ACHN (cell line): ENCODE results near the gene PTPRM.

ENCODE experiments used
- DNase-seq: peaks from one replicate; pipeline ENCODE4 v3.0.0-alpha.2; 2015
- in situ Hi-C: cut with HindIII; loops from 2 replicates; pipeline ENCODE4 v1.10.0; 2017; ENCODE audit warnings: low sequenced_read_pairs, low pct_ligation_motif_present, low pct_unique_long_range_greater_than_20kb

Gene PTPRM

DNA sequence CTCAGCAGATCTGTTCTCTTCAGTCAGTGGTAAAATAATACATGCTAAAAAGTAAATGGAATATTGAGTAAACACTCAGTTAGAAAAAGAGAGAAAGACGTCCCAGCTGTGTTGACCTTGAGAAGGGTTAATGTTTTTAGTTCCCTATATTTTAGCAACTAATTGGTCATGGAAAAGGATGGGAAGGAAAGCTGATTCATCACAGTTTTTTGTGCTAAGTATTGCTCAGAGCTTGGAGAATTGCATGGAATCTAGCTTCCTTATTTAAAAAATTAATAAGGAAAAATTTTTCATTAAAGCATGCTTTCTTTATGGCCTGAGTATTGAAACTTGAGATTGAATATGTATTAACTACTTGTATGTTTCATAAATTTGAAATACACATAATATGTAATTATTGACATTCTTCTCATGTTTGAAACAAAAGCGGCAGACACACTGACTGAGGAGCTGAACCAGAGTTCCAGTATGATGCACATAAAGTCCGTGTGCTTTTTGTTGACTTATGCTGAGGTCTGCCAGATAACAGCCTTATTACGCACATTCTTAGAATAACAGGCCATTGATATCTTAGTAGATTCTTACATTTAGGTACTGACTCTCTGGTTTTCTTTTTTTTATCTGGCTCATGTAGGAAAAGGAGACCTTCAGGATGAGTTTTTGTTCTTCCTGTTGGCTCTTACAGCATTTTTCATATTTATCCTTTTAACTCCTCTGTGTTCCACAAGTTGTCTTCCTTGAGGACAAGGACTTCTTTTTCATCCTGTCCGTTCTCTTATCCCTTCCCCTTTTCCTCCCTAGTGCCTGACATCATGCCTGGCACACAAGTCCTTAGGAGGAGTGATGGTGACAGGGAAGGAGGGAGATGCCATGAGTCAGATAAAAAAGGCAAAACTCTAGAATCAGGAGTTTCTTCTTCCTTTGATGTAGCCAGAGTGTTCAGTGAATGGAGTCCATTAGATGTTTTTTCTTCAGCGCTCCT lies 194.1 kb downstream of the PTPRM start:
- in situ Hi-C loops, result no loop called here
- DNase-seq, result no peak

DNA sequence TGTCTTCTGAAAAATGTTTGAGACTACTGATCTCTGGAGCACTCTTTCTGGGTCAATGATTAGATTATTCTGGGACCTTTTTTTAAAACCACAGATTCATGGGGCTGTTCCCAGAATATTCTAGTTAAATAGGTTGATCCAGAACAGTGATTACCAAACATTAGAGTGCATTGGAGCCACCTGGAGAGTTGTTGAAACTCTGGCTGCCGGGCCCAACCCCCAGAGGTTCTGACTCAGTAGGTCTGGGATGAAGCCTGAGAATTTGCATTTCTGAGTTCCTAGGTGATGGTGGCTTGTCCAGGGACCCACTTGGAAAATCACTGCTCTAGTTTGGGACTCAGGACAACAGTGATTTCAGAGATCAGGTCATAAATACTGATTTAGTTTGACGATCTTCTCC lies 197.3 kb downstream of the PTPRM start:
- DNase-seq, result no peak
- in situ Hi-C loops, result no loop called here

DNA sequence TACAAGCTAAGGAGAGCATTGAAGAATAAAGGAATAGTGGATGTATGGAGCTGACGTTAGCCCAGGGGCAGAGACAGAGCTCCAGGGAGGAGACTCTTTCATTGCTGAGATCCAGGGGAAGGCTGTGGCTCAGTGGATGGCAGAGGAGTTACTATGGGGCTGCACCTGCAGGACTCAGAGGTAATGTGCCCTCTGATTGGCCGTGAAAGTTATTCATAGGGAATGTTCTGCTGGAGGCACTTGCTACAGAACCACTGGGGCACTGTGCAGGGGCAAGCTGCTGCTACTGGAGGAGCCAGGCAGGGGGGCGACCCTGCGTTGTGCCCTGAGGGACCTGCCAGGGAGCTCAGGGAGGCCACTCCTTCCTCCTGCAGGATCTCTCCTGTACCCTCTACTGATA lies 199.2 kb downstream of the PTPRM start:
- DNase-seq, result no peak
- in situ Hi-C loops, result no loop called here

DNA sequence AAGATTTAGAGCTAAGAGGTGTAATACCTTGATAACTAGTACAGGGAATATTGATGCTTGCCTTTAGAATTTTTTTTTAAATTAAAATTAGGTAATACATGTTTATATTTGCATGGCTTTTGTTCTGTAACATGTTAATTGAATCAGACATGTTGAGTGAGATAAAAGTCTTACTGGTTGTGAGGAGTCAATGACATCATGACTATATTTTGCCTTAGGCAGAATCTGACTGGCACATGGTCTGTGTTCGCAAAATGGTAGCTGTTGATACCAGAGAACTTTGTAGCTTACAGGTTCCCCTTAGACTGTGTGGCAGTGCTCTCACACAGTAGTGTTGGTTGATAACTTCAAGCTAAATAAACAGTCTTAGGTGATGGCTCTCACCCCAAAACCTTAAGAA lies 199.7 kb downstream of the PTPRM start:
- in situ Hi-C loops, result no loop called here
- DNase-seq, result no peak

DNA sequence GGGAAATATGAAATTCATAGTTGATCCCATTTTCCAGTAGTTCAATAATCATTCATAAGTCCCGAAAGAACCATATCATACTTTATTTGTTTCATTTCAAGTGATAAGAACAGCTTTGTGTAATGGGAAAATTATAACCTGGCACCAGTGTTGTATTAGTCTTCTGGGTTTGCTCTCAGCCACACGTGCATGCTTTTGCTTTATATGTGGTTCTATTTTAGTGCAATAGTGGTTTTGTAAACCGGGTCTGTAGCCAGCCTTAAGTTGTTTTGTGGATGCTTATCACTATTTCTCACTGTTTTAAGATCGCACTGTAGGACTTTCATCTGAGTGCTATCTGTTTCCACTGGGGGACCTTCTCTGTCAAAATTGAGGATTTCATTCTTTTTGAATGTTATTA lies 203.8 kb downstream of the PTPRM start:
- in situ Hi-C loops, result no loop called here

DNA sequence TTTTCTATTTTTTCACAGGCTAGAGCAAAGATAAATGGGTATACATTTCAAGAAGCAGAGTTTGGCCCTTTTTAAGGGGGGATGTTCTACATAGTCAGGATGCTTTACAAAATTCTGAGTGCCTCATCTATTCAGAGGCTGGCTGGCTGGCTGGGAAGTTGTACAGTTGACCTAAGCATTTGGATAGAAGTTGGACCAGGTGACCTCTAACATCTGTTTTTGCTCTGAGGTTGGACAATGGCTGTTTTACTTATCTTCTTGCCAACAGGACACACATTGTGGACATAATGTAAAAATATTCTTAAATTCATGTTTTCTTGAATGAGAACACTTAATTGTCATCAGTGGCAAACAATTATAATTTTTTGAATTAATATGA lies 205.4 kb downstream of the PTPRM start:
- no peak for DNase-seq
- in situ Hi-C loops, result no loop called here

More for the DNA sequence above, 203.8 kb downstream of the PTPRM start:
- no peak for DNase-seq

DNA sequence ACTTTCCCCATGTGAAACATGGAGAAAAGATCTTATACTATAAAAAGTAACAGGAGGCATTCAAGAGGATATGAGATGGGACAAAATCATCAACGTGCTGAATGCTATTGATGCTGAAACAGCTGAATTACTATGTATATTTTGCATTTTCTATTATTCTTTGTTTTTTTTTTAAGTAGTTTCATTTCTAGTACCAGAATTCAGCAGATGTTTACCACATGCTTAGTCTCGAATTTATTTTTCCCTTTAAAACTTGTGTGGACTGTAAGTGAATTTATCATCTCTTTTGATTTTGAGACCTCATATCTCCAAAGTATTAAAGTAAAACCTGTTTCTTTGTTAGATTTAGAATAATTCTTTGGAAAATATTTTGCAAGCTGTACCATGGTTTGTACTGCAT lies 205.8 kb downstream of the PTPRM start:
- in situ Hi-C loops, result no loop called here
- no peak for DNase-seq

DNA sequence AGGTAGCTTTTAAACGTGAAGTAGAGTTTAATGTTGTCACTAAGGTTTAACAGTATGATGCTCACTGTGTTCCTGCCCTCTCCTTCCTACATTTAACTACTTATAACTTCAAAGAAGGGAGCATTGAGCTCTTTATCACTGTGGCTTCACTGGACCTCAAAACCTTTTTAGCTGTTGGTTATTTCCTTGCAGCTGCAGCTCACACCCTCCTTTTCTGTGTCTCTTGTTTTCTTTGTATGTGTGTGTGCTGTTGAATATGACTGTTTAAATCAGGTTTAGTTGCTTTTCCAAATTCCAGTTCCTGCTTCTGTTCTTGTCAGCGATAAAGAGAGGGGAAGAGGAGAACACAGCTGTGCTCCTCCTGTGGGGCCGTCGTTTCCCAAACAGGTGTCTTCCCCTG lies 208.0 kb downstream of the PTPRM start:
- in situ Hi-C loops, result no loop called here
- no peak for DNase-seq

DNA sequence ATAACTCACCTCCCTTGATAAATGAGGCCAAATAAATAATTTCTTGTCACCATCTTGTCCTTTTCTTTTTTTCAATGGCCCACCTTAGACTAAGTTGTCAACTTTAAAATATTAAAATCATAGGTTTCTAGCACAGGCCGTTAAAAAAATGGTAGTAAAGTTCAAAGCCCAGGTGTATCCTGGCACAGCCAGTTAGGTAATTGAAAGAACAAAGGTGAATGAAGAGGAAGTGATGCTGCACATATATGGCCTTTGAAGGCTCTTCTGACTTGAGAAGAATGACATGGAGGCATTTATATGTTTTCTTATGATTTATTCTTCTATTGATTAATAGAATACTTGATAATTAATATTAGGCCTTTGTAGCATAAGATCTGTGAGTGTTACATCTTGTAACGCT lies 208.7 kb downstream of the PTPRM start:
- no peak for DNase-seq
- in situ Hi-C loops, result no loop called here

DNA sequence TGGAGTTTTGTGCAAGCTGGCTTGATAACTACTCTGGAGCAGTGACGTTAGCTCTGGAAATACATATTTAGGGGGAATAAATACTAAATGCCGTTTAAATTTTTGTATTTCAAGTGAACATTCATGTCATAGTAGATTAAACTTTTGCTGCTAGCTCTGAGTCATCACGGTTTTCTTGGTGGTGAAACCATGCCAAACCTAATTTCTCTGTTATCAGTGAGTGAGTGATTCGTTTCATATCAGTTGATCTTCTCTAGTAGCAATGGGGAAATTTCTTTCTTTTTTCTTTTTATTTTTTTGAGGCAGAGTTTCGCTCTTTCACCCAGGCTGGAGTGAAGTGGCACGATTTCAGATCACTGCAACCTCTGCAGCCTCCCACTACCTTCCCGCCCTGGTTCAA lies 211.1 kb downstream of the PTPRM start:
- no peak for DNase-seq
- in situ Hi-C loops, result no loop called here

DNA sequence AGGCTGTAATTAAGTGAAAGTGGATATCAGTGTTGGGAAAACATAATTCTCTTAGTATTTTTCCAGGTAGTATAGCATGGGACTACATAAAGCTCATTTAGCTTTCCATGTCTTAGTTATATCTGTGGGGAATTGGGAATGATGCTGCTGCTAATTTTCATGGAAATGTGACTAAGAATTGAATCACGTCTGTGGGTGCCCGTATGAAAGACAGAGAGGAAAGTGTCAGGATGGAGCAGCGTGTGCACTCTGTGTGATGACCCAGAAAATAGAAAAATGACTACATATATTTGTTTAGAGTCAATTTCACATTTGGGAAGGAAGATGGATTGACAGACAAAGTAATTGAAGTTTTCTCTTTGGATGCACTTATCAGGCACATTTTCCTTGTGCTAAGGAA lies 212.1 kb downstream of the PTPRM start:
- in situ Hi-C loops, result no loop called here
- DNase-seq, result no peak

DNA sequence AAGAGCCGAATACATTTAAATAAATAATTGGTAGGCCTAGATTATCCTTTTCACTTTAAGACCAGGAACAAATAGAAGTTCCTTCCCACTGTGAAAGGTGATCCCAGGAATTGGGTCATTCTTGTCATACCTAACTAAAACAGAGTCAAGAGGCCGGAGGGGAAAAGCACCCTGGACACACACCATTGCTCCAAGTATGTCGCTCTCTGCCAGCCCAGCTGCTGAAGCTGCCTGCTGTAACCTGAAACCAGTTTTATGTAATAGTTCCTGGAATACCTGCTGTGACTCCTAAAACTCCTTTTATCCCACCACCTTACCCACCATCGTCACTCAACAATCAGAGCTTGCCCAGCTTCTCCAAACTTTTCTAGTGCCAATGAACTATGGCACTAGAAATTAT lies 217.1 kb downstream of the PTPRM start:
- in situ Hi-C loops, result no loop called here
- peak; percentile 2 for DNase-seq

DNA sequence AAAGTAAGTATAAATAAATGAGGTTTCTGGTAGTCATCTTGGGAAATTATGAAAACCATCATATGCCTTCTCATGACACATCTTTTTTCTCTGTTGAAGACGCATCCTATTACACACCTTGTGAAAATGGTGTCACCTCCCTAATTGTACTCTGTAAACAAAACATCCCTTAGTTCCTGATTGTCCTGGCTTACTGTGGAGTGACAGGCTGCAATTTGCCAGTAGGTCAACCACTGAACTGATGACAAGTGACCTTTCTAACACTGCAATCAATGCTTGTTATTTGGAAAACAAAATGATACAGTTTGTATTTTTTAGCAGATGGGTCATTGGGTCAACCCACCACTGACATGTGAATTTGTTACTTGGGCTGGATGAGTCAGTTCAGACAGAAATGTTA lies 219.5 kb downstream of the PTPRM start:
- in situ Hi-C loops, result no loop called here
- DNase-seq, result no peak

DNA sequence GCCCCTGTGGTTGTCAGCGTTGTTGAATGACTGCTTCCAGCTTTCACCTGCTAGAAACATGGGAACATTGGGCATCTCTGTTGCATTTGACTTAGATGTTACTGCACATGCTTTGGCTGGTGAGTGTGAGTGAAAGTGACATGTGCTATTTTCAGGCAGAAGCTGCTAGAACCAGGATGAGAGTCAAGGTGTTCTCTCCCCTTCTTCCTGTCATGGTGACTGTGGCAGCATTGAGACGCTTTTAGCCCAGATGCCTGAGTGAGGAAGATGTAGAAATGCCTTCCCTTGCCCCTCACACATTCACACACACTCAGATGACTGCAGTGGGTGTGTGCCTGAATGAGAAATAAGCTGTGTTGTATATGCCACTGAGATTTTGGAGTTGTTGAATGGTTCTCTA lies 220.2 kb downstream of the PTPRM start:
- in situ Hi-C loops, result no loop called here
- DNase-seq, result no peak

DNA sequence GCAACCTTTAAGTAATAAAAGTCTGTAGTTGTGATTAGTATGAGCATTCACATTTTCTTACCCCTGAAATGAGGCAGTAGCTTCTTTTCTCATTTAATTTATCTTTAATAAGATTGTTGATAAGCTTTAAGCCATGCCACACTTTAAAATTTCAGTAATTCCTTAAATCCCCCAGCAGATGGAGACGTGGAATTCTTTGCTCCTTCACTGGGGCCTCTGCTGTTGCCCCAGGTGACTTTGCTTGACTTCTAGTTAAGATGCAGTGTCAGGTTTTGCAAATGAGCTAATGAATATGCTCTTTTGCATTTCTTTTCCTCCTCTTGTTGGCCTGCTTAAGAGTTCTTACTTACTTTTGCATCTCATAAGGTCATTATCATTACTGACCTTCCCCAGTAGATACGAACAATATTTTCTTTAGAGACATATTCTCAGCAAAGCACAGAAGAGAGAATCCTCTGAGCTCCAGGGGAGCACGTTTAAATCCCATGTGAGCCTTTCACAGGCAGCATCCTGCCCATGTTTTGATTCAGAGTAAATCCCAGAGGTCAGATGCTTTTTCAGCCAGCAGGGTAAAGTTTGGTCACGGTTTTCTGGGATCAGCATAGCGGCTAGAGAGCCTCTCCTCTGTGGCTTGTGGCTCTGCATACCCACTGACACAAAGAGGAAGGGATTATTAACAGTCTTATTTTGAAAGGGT lies 222.9 kb downstream of the PTPRM start:
- peak; percentile 35 for DNase-seq

DNA sequence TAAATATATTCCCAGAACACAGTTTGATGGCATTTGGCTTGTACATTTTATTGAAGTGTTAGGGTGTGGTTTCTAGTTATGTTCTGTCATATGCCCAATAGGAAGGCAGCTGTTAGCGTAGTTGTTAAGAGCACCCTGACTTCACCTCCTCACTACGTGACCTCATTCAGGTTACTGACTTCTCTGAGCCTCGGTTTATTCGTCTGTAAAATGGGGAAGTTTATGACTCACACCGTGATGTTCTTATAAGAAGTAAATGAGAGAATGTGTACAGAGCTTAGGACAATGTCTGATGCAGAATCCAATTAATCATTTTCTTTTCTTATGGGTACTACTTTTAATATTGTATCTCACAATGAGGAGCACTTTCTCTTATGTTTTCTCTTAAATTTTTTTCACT lies 226.0 kb downstream of the PTPRM start:
- no peak for DNase-seq
- in situ Hi-C loops, result no loop called here

More for the DNA sequence above, 222.9 kb downstream of the PTPRM start:
- in situ Hi-C loops, result no loop called here

DNA sequence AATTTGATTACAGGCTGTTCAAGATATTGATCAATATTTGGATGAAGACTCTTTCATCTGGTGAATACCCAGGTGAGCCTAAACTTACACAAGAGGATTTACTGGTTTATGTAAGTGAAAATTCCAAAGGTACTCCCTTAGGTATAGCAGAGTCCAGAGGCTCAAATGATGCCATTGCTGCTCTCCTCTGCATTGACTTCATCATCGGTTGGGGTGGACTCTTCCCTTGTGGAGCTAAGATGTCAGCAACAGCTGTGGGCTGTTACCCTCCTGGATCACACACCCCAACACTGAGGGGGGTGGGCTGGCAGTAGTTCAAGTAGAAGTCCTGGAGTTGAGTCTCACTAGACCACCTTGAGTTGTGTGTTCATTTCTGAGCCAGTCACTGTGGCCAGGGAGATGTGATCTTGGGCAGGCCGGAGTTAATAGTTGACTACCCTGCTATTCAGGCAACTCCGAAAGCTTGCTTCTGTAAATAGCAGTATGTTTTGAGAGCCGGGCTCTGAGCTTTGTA lies 236.9 kb downstream of the PTPRM start:
- in situ Hi-C loops, result no loop called here
- no peak for DNase-seq

DNA sequence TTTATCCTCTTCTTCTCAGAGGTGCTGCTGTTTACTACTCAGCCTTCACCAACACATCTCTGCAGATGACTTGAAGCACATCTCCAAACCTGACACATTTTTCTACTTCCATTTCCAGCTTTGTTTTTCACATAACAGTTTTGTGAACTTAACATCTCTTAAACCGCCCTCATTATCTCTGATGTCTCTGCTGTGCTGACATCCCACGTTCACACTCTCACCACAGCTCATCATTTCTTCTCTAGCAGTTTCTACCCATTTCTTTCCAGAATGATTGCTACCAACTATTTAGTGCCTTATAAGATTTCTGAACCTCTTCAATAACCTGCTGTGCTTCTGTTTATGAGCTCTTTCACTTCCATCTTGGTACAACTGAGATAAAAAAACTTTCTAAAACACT lies 238.0 kb downstream of the PTPRM start:
- no peak for DNase-seq
- in situ Hi-C loops, result no loop called here

DNA sequence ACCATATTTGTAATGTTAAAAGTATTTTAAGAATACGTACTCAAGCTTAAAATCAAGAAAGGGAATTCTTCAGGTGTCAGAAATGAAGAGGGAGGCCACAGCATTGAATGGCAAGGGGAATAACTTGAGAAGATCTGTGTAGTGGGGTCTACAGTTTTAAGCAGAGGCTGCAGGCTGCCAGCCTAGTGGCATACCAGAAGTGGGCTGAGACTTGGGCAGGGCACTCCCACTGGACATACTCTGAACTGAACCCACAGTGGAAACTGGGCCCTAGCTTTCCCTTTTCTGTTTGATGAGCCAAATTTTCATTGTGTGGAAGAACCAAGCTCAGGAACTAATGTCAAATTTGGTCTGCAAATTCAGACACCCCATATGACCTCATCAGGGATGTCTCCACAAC lies 238.8 kb downstream of the PTPRM start:
- in situ Hi-C loops, result no loop called here
- no peak for DNase-seq
